GM18526 (cell line): ENCODE results near the gene PRLR.

ENCODE experiments used
- POLR2A ChIP-seq: IDR thresholded peaks from 3 replicates; pipeline ENCODE4 v1.6.1; 2011; ENCODE audit not compliant: insufficient read length; ENCODE audit errors: extremely low read depth

Gene PRLR

DNA sequence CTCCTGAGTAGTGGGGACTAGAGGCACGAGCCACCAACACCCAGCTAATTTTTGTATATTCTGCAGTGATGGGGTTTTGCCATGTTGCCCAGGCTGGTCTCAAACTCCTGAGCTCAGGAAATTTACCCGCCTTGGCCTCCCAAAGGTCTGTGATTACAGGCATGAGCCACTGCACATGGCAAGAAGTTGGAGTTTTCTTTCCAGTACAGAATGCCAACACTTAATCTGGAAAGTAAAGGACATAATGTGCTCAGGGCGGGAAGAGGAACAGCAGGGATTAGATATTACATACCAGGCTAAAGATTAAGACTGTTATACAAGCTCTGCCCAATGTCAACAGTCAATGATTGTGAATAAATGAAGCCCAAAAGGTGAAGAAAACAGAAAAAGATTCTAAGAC, 135.3 kb downstream of the PRLR start:
- no peak for TF ChIP-seq POLR2A

- no peak for TF ChIP-seq POLR2A
Observed at GRCh38 chr5:35092703-35093102, 137.6 kb downstream of the PRLR start.

DNA sequence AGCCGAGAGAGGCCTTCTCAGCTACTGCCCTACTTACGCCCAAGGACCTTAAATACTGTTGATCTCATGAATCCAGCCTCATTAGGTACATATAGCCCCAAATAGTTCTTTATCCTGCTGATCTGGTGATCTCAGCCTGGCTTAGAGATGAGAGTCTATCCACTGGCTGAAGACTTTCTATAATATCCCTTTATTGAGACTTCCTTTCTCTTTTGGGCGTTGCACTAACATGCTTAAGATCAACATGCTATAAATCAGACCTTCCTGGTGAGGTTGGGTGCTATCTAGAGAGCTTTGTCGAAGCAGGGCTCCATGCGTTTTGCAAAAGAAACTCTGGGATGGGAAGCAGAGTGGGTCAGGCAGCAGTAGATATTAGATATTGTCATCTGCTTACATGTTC, 138.6 kb downstream of the PRLR start:
- TF ChIP-seq POLR2A: no peak

DNA sequence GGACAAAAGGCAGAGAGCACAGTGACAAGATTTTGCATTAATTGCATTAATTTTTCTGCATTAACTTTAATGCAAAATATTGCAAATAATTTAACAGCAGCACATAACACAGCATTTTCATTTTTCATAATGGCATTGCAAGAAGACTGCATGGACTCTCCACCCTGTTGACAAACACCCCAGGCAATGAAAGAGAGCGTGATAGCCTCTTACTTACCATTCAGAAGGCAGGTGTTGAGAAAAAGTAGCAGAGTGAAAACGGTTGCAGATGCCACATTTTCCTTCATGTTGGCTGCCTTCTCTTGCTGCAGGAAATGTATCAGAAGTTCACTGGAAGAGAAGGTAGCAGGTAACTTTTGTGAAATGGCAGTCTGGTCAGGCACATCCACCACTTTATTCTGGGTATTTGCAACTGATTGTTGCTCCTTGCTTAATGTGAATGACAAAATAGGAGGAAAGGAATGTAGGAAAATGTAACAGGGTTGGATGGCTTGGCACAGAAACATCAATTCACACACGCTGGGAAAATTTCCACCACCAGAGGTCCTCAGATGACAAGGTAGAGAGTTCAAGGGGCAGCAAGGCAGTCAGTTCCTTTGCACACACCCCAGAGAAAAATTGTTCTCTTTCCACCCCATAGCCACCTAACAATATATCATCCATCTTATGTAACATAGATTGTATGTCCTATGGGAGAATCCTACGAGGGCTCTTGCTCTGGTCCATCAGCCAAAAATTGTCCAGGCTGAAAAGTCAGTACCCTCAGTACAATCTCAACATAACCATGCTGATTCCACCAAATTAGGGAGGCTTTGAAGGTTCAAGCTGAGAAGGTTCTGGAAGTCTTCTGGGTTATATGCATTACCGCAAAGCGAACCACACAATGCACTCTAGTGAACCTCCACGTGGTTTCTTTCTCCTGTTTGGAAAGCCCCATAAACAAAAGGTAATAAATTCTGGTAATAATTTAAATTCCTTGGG, 140.7 kb downstream of the PRLR start:
- TF ChIP-seq POLR2A: no peak

DNA sequence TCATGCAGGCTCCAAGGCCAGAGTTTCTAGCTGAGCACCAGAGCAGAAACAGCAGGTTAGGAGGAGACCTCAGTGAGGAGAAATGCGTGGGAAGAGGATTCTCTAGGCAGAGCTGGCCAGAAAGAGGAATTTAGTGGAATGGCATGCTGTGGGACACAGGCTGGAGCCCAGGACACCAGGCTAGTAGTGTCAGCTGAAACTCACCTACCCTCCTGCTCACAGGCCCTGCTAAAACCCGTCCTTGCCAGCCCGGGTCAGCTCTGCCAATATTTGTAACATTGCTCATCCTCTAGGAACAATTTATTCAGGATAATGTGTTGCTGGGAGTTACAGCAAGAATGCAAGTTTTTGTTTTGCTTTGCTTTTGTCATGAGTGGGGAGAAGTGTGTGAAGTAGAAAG, 142.3 kb downstream of the PRLR start:
- no peak for TF ChIP-seq POLR2A

- TF ChIP-seq POLR2A: no peak
Observed at GRCh38 chr5:35083150-35083549, 147.1 kb downstream of the PRLR start.

DNA sequence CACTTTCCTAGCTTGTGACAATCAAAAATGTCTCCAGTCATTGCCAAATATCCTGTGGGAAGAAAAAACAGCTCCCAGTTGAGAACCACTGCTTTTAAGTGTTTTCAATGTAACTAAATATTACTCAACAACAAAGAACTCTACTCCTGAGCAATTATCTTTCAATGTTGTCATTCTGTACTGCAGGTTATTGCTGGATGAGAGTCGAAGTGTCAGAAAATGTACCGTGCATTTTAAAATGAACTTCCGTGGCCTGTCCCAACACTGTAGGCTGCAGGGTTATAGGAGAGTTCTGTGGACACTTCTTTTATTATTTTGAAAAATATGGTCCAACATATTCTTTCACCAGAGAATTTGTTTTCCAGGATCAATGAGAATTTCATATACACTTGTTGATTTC, 147.8 kb downstream of the PRLR start:
- TF ChIP-seq POLR2A: no peak

- TF ChIP-seq POLR2A: no peak
Observed at GRCh38 chr5:35081134-35081533, 149.2 kb downstream of the PRLR start.

- no peak for TF ChIP-seq POLR2A
Observed at GRCh38 chr5:35073160-35073559, 157.1 kb downstream of the PRLR start.

GRCh38 chr5:35069188-35069587, 161.1 kb downstream of the PRLR start:
- no peak for TF ChIP-seq POLR2A

GRCh38 chr5:35067985-35068384, 162.3 kb downstream of the PRLR start:
- TF ChIP-seq POLR2A: no peak

DNA sequence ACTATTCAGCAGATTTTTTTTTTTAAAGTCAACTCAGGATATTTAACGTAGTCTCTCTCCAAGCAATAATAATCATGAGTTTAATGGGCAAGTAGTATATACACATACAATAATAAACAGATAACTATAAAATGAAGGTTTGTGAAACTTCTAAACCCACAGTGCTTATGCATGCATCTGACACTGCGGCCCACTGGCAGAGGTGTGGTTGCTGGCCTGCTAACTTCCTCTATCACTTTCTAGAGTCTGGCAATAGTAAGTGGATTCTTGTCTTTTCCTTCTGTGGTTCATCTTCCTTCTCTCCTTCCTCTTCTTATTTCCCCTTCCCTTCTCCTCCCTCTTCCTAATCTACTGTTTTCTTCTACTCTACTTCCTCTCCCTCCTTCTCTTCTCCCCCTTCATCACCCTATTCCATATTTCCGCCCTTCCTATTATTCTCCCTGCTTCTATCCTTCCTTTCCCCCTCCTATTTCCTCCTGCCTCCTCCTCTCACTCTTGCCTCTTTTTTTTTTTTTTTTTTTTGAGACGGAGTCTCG, 164.0 kb downstream of the PRLR start:
- TF ChIP-seq POLR2A: no peak

DNA sequence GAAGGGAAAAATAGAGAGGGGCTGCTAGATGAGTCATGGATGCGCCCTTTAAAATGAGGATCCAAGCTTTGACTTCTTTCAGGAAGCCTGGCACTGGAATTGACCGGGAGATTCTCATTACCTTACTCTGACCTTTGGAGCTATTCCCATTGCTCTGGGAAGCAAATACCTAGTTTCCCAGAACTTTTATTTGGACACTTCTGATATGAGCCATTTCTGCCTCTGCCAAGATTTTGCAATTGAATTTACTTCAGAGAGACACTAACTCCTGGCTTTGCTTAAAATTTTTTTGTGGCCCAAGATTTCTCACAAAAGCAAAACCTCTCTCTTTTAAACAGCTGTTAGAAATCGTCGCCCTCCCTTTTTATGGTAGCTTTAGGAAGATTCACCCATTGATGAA, 166.9 kb downstream of the PRLR start:
- no peak for TF ChIP-seq POLR2A

DNA sequence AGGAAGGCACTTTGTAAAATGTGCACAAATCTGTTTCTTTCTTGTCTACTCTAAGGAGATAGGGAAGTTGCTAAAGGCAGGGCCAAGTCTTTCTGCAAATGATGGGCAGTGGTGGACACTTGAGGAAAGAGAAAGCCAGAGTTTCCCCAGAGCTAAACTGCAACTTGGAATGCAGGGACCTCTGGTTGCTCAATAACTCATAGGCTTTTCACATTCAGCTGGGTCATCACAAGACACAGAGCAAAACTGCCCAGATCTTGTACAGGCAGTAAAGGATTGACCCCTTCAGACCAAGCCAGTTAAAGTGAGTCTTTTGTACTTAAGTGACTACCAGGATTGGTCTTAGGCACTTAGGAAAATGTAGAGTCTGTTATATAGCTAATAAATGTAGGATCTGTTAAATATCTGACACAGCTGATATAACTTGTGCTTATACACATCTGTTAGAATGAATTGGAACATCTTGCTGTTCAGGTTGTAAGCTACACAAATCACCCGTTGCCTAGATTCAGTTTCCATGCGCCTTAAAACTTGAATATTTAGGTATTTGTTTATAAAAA, 169.0 kb downstream of the PRLR start:
- no peak for TF ChIP-seq POLR2A

- no peak for TF ChIP-seq POLR2A
Observed at GRCh38 chr5:35060236-35060635, 170.1 kb downstream of the PRLR start.

- TF ChIP-seq POLR2A: no peak
Observed at GRCh38 chr5:35059251-35059650, 171.0 kb downstream of the PRLR start.
